Measurements from ENCODE around the gene TSNAXIP1. TPM values are rescaled to one million over a fixed set of nuclear protein-coding genes. Genes with fewer than 3 reads are reported as not detected.

Gene TSNAXIP1
- total RNA-seq, 1 experiment from 2014 or later: 1.2 TPM

GRCh38 chr16:67761924-67762323, 44.8 kb upstream of the TSNAXIP1 start (continued):
- TF ChIP-seq MAX (IDR thresholded peaks at IDR 0.05) (no peak), REST (IDR thresholded peaks at IDR 0.05; ENCODE audit: low read depth) (no peak), POLR2A (IDR thresholded peaks at IDR 0.05; ENCODE audit: borderline replicate concordance, extremely low read depth, insufficient read depth, insufficient read length) (no peak), SP1 (IDR thresholded peaks at IDR 0.05; ENCODE audit: low read depth) (no peak), JUND (IDR thresholded peaks at IDR 0.05) (no peak)

- CTCF ChIA-PET: no interaction called here
- DNase-seq (ENCODE audit: low read depth, low spot score) (no peak), ATAC-seq (no peak)
- Histone ChIP-seq H3K4me2 (ENCODE audit: low read length) (no peak overlapping the region), H3K79me2 (ENCODE audit: insufficient read depth, low read length) (no peaks in the 10 kb centered on the region), H3K9me3 (ENCODE audit: control insufficient read depth in 1 of 2, insufficient read depth in 1 of 2, low read depth in 1 of 2, low read length in 2 of 2) (no peaks in the 10 kb centered on the region), H3K9ac (ENCODE audit: low read length) (no peak overlapping the region), H4K20me1 (ENCODE audit: insufficient read depth) (no peaks in the 10 kb centered on the region), H3K4me3 (replicated peaks in 1 of 2; ENCODE audit: low read depth in 1 of 2, low read length in 2 of 2) (no peak overlapping the region), H3K27me3 (ENCODE audit: insufficient read depth, low read length) (no peaks in the 10 kb centered on the region), H3K9me2 (ENCODE audit: insufficient read depth) (no peaks in the 10 kb centered on the region), H3K27ac (ENCODE audit: low read depth, low read length) (no peak overlapping the region), H3K36me3 (ENCODE audit: control insufficient read depth in 1 of 2, insufficient read depth in 2 of 2, low read length in 2 of 2) (no peaks in the 10 kb centered on the region), H2AFZ (ENCODE audit: low read depth, low read length, poor library complexity, severe bottlenecking) (no peak overlapping the region), H3K4me1 (ENCODE audit: control insufficient read depth in 1 of 2, insufficient read depth in 2 of 2, low read length in 2 of 2) (peaks cover 0 to 7% of the 10 kb centered on the region in 2 experiments; a peak in 2 of 4 replicates)
- intact Hi-C loops (cut with micrococcal nuclease): no loop called here
- no TSS peak for BruUV-seq (replicated peaks)
- TF ChIP-seq ZFX (IDR thresholded peaks at IDR 0.05) (no peak), RAD21 (IDR thresholded peaks at IDR 0.05; ENCODE audit: low read depth) (no peak), REST (IDR thresholded peaks at IDR 0.05; ENCODE audit: low read depth) (no peak)
- POLR2A ChIA-PET: no interaction called here
- RAD21 ChIA-PET (ENCODE audit: low non-redundant PET in 1 of 2, low total read pairs in 2 of 2, uncharacterized antibody in 2 of 2, unreplicated experiment in 2 of 2): no interaction called here
Measured at GRCh38 chr16:67762385-67762784, 44.3 kb upstream of the TSNAXIP1 start.
